ENCODE data around the gene EFNB2.
A peak's percentile ranks its signal among the peaks of the same experiment; 100 is the strongest.

The EFNB2 gene

DNA sequence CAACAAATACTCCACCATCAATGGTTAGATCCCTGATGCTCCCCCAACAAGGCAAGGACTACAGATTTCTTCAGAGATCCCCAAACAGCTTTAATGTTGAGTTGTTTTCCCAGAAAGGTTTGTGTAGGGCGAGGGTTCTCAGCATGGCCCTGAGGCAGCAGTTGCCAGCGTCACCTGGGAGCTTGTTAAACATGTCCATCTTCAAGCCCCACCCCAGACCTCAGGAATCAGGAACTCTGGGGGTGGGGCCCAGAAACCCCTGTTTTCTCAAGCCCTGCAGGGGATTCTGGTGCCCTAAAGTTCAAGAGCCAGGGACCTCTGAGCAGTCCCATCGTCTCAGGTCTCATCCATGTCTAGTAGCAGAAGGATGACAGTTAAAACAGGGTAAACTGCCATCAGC, 9.6 kb downstream of the EFNB2 start:
- DNase-seq (ENCODE audit: low spot score), result no peak

DNA sequence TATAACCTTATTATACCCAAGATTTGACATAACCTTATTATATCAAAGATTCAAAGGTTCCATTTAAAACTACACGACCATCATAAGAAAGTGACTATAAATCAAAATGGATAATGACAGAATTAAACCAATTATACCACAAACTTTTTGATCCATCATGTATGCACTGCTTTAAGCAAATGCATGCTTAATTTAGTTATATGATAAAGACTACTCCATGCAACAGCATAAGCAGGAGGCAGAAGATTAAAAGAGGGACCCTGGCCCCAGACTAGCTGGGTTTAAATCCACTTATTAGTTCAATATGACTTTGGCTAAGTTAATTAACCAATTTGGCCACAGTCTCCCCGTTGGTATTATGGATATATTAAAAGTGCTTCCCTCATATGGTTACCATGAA, 11.4 kb downstream of the EFNB2 start:
- no peak for DNase-seq (ENCODE audit: low spot score)

GRCh38 chr13:106523576-106523975, 11.9 kb downstream of the EFNB2 start:
- DNase-seq (ENCODE audit: low spot score), result no peak

DNA sequence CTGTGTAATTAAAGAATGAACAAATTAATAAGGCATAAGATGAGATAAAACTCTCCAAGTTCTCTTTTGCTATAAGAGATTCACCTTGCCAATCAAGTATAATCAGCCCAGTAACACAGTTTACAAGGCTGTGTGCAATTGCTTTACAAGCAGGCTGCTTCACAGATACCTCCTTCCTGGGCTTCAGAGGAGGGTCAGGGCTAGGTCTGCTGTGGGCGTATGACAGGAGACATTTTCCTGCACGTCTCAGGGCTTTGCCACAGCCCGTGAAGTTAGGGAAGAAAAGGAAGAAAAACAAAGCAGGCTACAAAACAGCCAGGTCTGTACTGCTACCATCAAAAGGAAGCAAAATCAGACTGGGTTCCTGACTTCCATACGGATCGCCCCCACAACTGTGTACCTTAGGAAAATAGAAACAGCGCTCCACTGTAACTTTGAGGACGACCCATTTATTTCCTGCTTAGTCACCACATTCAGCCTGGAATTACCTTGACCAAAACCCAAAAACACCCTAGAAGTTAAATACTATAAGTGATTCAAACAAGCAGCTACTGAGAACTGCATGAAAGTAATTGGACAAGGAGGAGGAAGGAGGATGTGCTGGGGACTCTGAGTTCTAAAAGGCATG, 12.4 kb downstream of the EFNB2 start:
- DNase-seq (ENCODE audit: low spot score), result no peak

DNA sequence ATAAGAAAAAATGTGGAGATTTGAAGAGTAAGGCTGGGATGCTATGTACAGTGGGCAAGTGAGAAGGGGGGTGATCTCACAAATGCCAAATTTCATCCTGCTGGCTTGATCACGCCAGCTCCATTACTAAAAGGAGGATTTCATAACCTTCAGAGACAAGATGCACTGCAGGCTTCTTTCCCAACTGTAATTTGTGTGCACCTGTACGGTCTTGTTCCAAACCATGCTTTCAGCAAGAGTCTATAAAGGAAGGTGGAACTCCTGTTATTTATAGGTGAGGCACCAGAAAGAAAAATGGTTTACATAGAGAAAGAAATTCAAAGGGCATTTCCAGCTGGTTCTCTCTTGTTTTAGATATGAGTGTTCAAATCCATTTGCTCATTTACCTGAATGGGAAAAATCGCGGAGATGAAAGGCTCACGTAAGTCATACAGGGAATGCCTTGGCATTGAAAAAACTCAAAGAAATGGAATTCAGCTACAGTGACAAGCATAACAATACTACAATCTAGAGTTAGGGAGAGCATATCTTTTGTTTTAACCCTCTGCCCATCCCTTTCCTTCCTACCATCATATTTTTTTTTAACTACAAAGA, 13.3 kb downstream of the EFNB2 start:
- DNase-seq (ENCODE audit: low spot score), result no peak

DNA sequence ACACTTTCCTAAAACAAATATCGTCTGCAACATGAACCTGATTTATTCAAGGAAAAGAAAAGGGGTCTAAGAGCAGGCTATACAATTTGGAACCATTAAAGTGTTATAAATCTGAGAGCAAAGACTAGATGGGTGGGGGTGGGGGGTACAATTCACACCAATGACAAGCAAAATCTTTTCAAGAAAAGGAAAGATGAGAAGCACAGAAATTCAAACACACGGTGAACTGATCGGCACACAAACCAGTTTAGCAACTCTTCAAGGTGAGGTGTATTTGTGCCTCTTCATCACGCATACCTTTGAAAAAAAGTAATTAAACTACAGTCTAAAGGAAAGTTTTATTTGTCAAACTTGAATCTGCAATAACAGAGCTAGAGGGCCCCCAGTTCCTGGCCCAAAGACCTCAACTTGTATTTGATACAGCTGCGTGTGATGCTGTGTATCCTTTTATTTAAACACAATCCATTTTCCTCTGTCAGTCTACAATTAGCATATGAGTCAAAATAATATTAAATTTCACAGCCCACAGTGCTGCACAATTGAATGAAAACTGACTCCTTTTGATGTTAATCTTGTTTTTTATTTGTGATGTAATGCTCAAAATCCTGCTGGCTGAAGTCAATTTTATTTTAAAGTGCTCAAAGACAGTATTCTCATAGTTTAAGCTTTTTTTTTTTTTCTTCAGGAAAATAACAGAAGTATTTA, 14.2 kb downstream of the EFNB2 start:
- DNase-seq (ENCODE audit: low spot score), result no peak

DNA sequence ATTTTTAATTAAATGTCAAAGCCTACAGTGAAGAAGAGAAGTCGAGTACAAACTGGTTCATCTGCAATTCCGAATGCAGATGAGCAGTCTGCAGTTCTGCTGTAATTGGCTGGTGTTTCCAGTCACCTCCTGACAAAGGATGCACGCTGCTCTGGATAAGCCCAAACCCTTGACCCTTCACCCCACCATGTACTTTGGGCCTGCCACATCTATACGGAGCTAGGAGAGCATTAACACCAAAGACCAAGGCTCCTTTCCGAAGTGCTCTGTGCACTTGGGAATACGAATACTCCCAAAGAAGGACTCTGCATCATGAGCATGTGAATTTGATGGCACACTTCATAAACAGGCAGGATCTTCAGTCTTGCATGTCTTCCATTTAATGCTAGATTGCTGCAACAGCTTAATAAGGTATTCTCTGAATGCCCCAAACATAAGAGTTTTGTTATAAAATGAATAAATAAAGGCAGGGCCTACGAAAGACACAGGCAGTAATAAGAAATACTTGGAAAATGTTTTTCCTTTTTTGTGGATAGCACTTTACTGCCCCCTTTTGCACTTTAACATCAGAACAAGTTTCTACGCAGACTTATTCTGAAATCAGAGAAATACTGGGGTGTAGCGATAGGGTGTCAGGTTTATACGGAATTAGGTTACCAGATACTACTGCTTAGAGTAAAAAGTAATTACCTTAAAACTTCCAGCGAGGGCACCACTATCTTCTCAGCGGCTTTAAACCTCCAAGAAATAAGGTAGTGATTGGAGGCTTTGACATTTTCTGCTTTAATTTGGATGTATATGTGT, 15.0 kb downstream of the EFNB2 start:
- no peak for DNase-seq (ENCODE audit: low spot score)

DNA sequence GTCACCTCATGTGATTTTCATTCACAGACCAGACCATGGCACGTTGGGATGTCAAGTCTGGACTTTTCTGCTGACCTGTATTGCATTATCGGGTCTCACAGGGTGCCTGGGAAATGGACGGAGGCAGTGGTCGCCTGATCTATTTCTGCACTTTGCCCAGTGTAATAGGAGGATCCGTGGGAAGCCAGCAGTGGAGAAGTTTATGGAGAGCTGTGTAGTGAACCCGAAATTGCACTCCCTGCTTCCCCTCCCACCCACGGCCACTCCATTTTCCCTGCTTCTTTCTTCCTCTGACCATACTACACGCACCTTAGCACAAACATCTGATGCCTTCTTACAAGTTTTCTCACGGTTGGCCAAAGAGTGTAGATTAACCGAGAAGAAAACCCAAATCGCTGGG, 16.9 kb downstream of the EFNB2 start:
- no peak for DNase-seq (ENCODE audit: low spot score)

GRCh38 chr13:106517109-106517847, 18.2 kb downstream of the EFNB2 start:
- DNase-seq (ENCODE audit: low spot score), result no peak

GRCh38 chr13:106515635-106516254, 19.7 kb downstream of the EFNB2 start:
- no peak for DNase-seq (ENCODE audit: low spot score)

- no peak for DNase-seq (ENCODE audit: low spot score)
These were observed 20.4 kb downstream of the EFNB2 start for GRCh38 chr13:106514928-106515634.

- DNase-seq (ENCODE audit: low spot score), result no peak
These were observed 22.2 kb downstream of the EFNB2 start for GRCh38 chr13:106513025-106513983.

DNA sequence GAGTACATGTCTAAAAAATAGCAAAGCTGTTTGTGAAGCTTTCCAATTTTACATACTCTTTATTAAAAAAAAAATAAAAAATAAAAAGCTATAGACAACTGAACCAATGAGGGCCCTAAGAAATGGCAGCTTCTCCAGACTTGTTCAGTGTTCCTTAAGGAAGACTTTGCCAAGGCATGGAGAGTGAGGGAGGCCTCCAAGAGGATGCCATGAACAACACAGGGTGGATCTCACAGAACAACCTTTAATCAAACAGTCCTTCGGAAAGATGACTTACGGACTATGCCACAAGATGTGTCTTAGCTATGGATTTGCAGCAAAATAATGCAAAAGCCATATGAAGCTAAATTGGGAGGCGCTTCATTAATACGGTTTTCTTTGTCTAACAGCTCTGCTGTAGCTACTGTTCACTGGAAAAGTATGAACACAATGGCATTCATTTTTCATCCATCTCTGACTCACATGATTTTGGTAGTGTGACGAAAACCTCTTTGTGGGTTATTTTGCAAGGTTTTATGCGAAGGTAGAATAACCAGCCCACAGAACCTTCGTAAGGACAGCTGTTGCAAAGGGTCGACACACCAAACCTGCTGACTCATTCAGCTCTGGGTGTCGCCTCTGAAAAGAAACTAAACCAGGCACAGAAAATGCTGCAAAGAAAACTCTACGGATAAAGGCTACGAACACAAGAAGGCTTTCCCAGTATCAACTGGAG, 27.7 kb downstream of the EFNB2 start:
- DNase-seq (ENCODE audit: low spot score), result peak; percentile 70

GRCh38 chr13:106506286-106506685, 29.2 kb downstream of the EFNB2 start:
- DNase-seq (ENCODE audit: low spot score), result no peak

- no peak for DNase-seq (ENCODE audit: low spot score)
These were observed 29.7 kb downstream of the EFNB2 start for GRCh38 chr13:106505732-106506131.

DNA sequence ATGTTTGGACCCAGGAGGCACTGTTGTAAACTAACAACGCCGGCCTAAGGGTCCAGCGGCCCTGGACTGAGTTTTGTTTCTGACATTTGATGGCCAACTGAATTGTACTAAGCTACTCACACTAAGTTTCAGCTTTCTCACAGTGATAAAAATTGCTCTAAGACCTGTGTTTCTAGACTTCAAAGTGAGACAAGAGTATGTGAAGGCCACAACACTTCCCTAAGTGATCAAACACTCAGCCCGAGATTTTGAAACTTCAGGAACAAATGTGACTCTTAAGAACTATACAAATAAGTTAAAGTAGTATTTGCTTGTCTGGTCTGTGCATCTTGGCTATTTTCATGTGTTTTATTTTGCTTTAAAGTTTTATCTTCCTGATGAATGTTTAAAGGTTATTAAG, 30.2 kb downstream of the EFNB2 start:
- no peak for DNase-seq (ENCODE audit: low spot score)

DNA sequence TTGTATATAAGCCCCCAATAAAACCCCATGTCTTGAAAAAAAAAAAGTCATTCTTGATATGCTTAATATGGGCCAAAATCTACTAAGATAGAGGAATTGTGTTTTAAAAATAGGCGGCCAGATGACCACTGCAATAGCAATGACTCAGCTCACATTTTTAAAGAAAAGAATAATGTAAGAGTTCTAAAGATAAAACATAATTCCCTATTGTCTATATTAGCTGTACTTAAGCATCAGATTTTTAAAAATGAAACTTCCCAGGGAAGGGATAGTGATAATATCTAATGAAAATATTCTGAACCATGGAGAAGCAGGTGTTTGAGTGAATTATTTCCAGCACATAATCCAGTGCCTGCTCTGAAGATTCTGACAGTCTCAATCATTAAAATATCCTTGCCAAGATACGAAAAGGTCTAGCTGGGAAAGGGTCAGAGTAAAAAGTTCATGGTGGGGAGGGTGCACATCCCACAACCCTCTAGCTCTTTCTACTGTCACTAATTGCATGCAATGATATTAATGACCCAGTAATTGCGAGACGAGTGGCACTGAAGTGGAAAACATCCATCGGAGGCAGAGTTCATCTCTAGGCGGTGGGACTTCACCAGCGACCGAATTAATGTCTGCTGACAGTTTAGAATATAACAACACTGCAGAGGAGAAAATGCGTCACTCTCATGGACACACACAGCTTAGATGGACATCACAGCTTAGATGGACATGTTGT, 31.6 kb downstream of the EFNB2 start:
- no peak for DNase-seq (ENCODE audit: low spot score)

DNA sequence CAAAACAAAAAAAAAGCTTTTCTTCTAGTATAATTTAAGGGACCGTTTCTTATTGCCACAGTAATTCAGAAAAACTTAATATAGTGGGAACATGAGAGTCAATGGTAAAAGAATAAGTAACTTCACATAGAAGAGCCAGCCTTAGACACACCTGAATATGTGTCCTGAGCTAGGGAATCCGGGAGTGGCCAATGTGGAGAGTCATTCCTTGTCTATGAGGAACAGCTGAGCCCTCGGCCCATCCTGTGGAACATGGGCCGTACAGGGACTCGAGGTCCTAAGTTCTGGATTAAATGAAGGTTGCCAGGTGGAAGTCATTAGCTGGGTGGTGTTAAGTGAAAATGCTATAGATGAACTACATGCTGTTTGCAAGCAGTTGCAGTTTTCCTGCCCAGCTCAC, 32.2 kb downstream of the EFNB2 start:
- DNase-seq (ENCODE audit: low spot score), result no peak
